ENCODE data around the gene GRM1.

GRM1 gene

GRCh38 chr6:146402476-146402875 is 373.6 kb downstream of the GRM1 start:
- Histone ChIP-seq H3K27ac (ENCODE audit: low read length) (no peak overlapping the region), H3K4me1 (ENCODE audit: control insufficient read depth, insufficient read depth, low read length) (no peaks in the 10 kb centered on the region), H3K4me3 (ENCODE audit: low read length) (no peak overlapping the region), H3K36me3 (ENCODE audit: control insufficient read depth, insufficient read depth, low read length) (no peaks in the 10 kb centered on the region), H3K9me3 (ENCODE audit: control insufficient read depth, insufficient read depth, low read length) (no peaks in the 10 kb centered on the region), H3K27me3 (ENCODE audit: control insufficient read depth, insufficient read depth, low read length) (no peaks in the 10 kb centered on the region)
- no peak for DNase-seq (ENCODE audit: low read depth, low spot score)
- no CpG with 5 or more reads among the region's 3 CpGs for WGBS (ENCODE audit: insufficient coverage, insufficient read length)

- no peak overlapping the region for H3K27ac ChIP-seq (ENCODE audit: low read length)
- H3K4me3 ChIP-seq (ENCODE audit: low read length), result no peak overlapping the region
- H3K36me3 ChIP-seq (ENCODE audit: control insufficient read depth, insufficient read depth, low read length), result no peaks in the 10 kb centered on the region
- H3K4me1 ChIP-seq (ENCODE audit: control insufficient read depth, insufficient read depth, low read length), result no peaks in the 10 kb centered on the region
- no peak for DNase-seq (ENCODE audit: low read depth, low spot score)
- no peaks in the 10 kb centered on the region for H3K27me3 ChIP-seq (ENCODE audit: control insufficient read depth, insufficient read depth, low read length)
- no CpG with 5 or more reads among the region's 5 CpGs for WGBS (ENCODE audit: insufficient coverage, insufficient read length)
- no peaks in the 10 kb centered on the region for H3K9me3 ChIP-seq (ENCODE audit: control insufficient read depth, insufficient read depth, low read length)
These were observed 379.7 kb downstream of the GRM1 start for GRCh38 chr6:146408583-146408982.

GRCh38 chr6:146410851-146411595 is 382.2 kb downstream of the GRM1 start:
- Histone ChIP-seq H3K4me1 (ENCODE audit: control insufficient read depth, insufficient read depth, low read length) (no peaks in the 10 kb centered on the region), H3K4me3 (ENCODE audit: low read length) (no peak overlapping the region), H3K9me3 (ENCODE audit: control insufficient read depth, insufficient read depth, low read length) (no peaks in the 10 kb centered on the region), H3K36me3 (ENCODE audit: control insufficient read depth, insufficient read depth, low read length) (no peaks in the 10 kb centered on the region), H3K27ac (ENCODE audit: low read length) (no peak overlapping the region), H3K27me3 (ENCODE audit: control insufficient read depth, insufficient read depth, low read length) (no peaks in the 10 kb centered on the region)
- DNase-seq (ENCODE audit: low read depth, low spot score), result no peak
- no CpG with 5 or more reads among the region's 2 CpGs for WGBS (ENCODE audit: insufficient coverage, insufficient read length)

- no peak overlapping the region for H3K4me3 ChIP-seq (ENCODE audit: low read length)
- H3K4me1 ChIP-seq (ENCODE audit: control insufficient read depth, insufficient read depth, low read length), result no peaks in the 10 kb centered on the region
- WGBS (ENCODE audit: insufficient coverage, insufficient read length), result no CpG with 5 or more reads among the region's 5 CpGs
- H3K27me3 ChIP-seq (ENCODE audit: control insufficient read depth, insufficient read depth, low read length), result no peaks in the 10 kb centered on the region
- no peaks in the 10 kb centered on the region for H3K36me3 ChIP-seq (ENCODE audit: control insufficient read depth, insufficient read depth, low read length)
- no peak for DNase-seq (ENCODE audit: low read depth, low spot score)
- H3K27ac ChIP-seq (ENCODE audit: low read length), result no peak overlapping the region
- H3K9me3 ChIP-seq (ENCODE audit: control insufficient read depth, insufficient read depth, low read length), result no peaks in the 10 kb centered on the region
These were observed 390.7 kb downstream of the GRM1 start for GRCh38 chr6:146419576-146419975.

- no CpG with 5 or more reads among the region's 3 CpGs for WGBS (ENCODE audit: insufficient coverage, insufficient read length)
- H3K4me1 ChIP-seq (ENCODE audit: control insufficient read depth, insufficient read depth, low read length), result no peaks in the 10 kb centered on the region
- H3K27me3 ChIP-seq (ENCODE audit: control insufficient read depth, insufficient read depth, low read length), result no peaks in the 10 kb centered on the region
- H3K36me3 ChIP-seq (ENCODE audit: control insufficient read depth, insufficient read depth, low read length), result no peaks in the 10 kb centered on the region
- H3K27ac ChIP-seq (ENCODE audit: low read length), result no peak overlapping the region
- no peak overlapping the region for H3K4me3 ChIP-seq (ENCODE audit: low read length)
- DNase-seq (ENCODE audit: low read depth, low spot score), result no peak
- H3K9me3 ChIP-seq (ENCODE audit: control insufficient read depth, insufficient read depth, low read length), result no peaks in the 10 kb centered on the region
These were observed 391.4 kb downstream of the GRM1 start for GRCh38 chr6:146420255-146420654.

- WGBS (ENCODE audit: insufficient coverage, insufficient read length), result no CpG with 5 or more reads among the region's 1 CpG
- H3K4me3 ChIP-seq (ENCODE audit: low read length), result no peak overlapping the region
- DNase-seq (ENCODE audit: low read depth, low spot score), result no peak
- H3K27me3 ChIP-seq (ENCODE audit: control insufficient read depth, insufficient read depth, low read length), result no peaks in the 10 kb centered on the region
- no peaks in the 10 kb centered on the region for H3K9me3 ChIP-seq (ENCODE audit: control insufficient read depth, insufficient read depth, low read length)
- H3K36me3 ChIP-seq (ENCODE audit: control insufficient read depth, insufficient read depth, low read length), result no peaks in the 10 kb centered on the region
- no peak overlapping the region for H3K27ac ChIP-seq (ENCODE audit: low read length)
- no peaks in the 10 kb centered on the region for H3K4me1 ChIP-seq (ENCODE audit: control insufficient read depth, insufficient read depth, low read length)
These were observed 394.0 kb downstream of the GRM1 start for GRCh38 chr6:146422789-146423375.

- no CpG with 5 or more reads among the region's 6 CpGs for WGBS (ENCODE audit: insufficient coverage, insufficient read length)
- Histone ChIP-seq H3K27me3 (ENCODE audit: control insufficient read depth, insufficient read depth, low read length) (no peaks in the 10 kb centered on the region), H3K4me3 (ENCODE audit: low read length) (no peak overlapping the region), H3K36me3 (ENCODE audit: control insufficient read depth, insufficient read depth, low read length) (no peaks in the 10 kb centered on the region), H3K27ac (ENCODE audit: low read length) (no peak overlapping the region), H3K4me1 (ENCODE audit: control insufficient read depth, insufficient read depth, low read length) (no peaks in the 10 kb centered on the region), H3K9me3 (ENCODE audit: control insufficient read depth, insufficient read depth, low read length) (no peaks in the 10 kb centered on the region)
- no peak for DNase-seq (ENCODE audit: low read depth, low spot score)
These were observed 394.6 kb downstream of the GRM1 start for GRCh38 chr6:146423452-146423851.

- Histone ChIP-seq H3K9me3 (ENCODE audit: control insufficient read depth, insufficient read depth, low read length) (no peaks in the 10 kb centered on the region), H3K4me1 (ENCODE audit: control insufficient read depth, insufficient read depth, low read length) (peaks cover 2% of the 10 kb centered on the region; the same call in 1 of the 2 replicates), H3K27me3 (ENCODE audit: control insufficient read depth, insufficient read depth, low read length) (no peaks in the 10 kb centered on the region), H3K27ac (ENCODE audit: low read length) (no peak overlapping the region), H3K36me3 (ENCODE audit: control insufficient read depth, insufficient read depth, low read length) (no peaks in the 10 kb centered on the region), H3K4me3 (ENCODE audit: low read length) (no peak overlapping the region)
- WGBS (ENCODE audit: insufficient coverage, insufficient read length), result no CpG with 5 or more reads among the region's 7 CpGs
- DNase-seq (ENCODE audit: low read depth, low spot score), result no peak
These were observed 397.7 kb downstream of the GRM1 start for GRCh38 chr6:146426516-146426915.

- no CpG with 5 or more reads among the region's 4 CpGs for WGBS (ENCODE audit: insufficient coverage, insufficient read length)
- H3K4me3 ChIP-seq (ENCODE audit: low read length), result no peak overlapping the region
- DNase-seq (ENCODE audit: low read depth, low spot score), result no peak
- no peak overlapping the region for H3K27ac ChIP-seq (ENCODE audit: low read length)
- peaks cover 4% of the 10 kb centered on the region; the same call in 1 of the 2 replicates for H3K27me3 ChIP-seq (ENCODE audit: control insufficient read depth, insufficient read depth, low read length)
- no peaks in the 10 kb centered on the region for H3K9me3 ChIP-seq (ENCODE audit: control insufficient read depth, insufficient read depth, low read length)
- H3K4me1 ChIP-seq (ENCODE audit: control insufficient read depth, insufficient read depth, low read length), result peaks cover 2% of the 10 kb centered on the region; the same call in 1 of the 2 replicates
- no peaks in the 10 kb centered on the region for H3K36me3 ChIP-seq (ENCODE audit: control insufficient read depth, insufficient read depth, low read length)
These were observed 401.0 kb downstream of the GRM1 start for GRCh38 chr6:146429831-146430230.

- H3K4me3 ChIP-seq (ENCODE audit: low read length), result peak overlapping the region; percentile 58; the same call in 1 of the 2 replicates
- WGBS (ENCODE audit: insufficient coverage, insufficient read length), result no CpG with 5 or more reads among the region's 59 CpGs
- no peak overlapping the region for H3K27ac ChIP-seq (ENCODE audit: low read length)
These were observed 405.2 kb downstream of the GRM1 start for GRCh38 chr6:146433881-146434731.

More at GRCh38 chr6:146433881-146434731, 405.2 kb downstream of the GRM1 start:
- no peak for DNase-seq (ENCODE audit: low read depth, low spot score)
- Histone ChIP-seq H3K4me1 (ENCODE audit: control insufficient read depth, insufficient read depth, low read length) (peaks cover 2% of the 10 kb centered on the region; the same call in 1 of the 2 replicates), H3K27me3 (ENCODE audit: control insufficient read depth, insufficient read depth, low read length) (peaks cover 7% of the 10 kb centered on the region; the same call in 1 of the 2 replicates), H3K9me3 (ENCODE audit: control insufficient read depth, insufficient read depth, low read length) (no peaks in the 10 kb centered on the region), H3K36me3 (ENCODE audit: control insufficient read depth, insufficient read depth, low read length) (no peaks in the 10 kb centered on the region)

Data from iPS DF 6.9 (cell line).